Measurements from ENCODE around the gene CYP19A1. TPM values are rescaled to one million over a fixed set of nuclear protein-coding genes. Genes with fewer than 3 reads are reported as not detected.

CYP19A1 gene
- total RNA-seq, 3 donors from 2014 or later = 1.0 to 24.9 (median 6.9) TPM

DNA sequence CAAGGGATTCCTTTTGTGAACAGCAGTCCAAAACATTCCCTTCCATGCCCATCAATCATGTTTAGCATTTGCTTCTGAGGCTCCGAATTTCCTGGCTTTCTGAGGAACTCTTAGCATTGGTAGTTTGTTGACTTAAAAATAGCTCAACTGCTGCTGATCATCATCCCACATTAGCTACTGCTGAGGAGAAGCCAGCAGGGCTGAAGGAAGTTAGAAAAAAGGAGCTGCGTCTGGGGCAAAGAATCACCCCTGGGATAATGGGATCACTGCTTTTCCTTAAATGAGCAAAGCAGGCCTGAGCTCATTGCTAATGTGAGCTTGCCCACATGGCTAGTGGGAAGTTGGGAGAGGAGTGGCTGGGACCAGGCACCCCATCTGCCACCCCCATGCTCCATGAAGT is 39.8 kb downstream of the CYP19A1 start:
- no peak overlapping the region for H3K4me3 ChIP-seq
- H3K36me3 ChIP-seq = no peaks in the 10 kb centered on the region
- TF ChIP-seq, protein P1, sequence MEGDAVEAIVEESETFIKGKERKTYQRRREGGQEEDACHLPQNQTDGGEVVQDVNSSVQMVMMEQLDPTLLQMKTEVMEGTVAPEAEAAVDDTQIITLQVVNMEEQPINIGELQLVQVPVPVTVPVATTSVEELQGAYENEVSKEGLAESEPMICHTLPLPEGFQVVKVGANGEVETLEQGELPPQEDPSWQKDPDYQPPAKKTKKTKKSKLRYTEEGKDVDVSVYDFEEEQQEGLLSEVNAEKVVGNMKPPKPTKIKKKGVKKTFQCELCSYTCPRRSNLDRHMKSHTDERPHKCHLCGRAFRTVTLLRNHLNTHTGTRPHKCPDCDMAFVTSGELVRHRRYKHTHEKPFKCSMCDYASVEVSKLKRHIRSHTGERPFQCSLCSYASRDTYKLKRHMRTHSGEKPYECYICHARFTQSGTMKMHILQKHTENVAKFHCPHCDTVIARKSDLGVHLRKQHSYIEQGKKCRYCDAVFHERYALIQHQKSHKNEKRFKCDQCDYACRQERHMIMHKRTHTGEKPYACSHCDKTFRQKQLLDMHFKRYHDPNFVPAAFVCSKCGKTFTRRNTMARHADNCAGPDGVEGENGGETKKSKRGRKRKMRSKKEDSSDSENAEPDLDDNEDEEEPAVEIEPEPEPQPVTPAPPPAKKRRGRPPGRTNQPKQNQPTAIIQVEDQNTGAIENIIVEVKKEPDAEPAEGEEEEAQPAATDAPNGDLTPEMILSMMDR (IDR thresholded peaks at IDR 0.05) = no peak
- no peak for TF ChIP-seq POLR2A (IDR thresholded peaks at IDR 0.05)
- TF ChIP-seq POLR2AphosphoS5 (IDR thresholded peaks at IDR 0.05) = no peak
- DNase-seq (ENCODE audit: low spot score in 2 of 2) = no peak
- no peaks in the 10 kb centered on the region for H3K4me1 ChIP-seq
- no peaks in the 10 kb centered on the region for H3K9me3 ChIP-seq
- no peaks in the 10 kb centered on the region for H3K27me3 ChIP-seq
- H3K27ac ChIP-seq = peak overlapping the region in 1 of 2 donors; percentile 48
- intact Hi-C loops (cut with DNase I; ENCODE audit: low total_unique reads) = no loop called here

DNA sequence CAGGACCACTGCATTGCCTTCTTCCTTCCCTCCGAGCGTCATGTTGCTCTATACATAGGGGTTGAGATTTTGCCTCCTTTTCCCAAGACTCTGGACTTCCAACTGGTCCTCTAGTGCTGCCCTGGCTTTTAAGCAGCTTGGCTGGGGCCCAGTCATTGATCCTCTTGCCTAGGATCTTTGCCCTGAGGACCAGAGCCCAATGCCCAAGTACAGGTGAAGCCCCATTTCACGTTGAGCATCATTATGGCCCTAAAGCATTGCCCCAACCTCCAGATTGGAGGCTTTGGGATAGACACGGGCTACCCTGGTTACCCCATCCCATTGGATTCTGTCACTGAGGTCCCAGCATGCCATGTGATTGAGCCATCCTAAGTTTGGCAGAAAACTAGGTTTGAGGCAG is 47.7 kb downstream of the CYP19A1 start:
- DNase-seq (ENCODE audit: low spot score in 2 of 2) = no peak
- TF ChIP-seq POLR2AphosphoS5 (IDR thresholded peaks at IDR 0.05) = no peak
- TF ChIP-seq, protein P1 (IDR thresholded peaks at IDR 0.05) = no peak
- TF ChIP-seq POLR2A (IDR thresholded peaks at IDR 0.05) = no peak
- Histone ChIP-seq H3K27ac (no peak overlapping the region), H3K27me3 (no peaks in the 10 kb centered on the region), H3K9me3 (no peaks in the 10 kb centered on the region), H3K4me3 (no peak overlapping the region), H3K36me3 (no peaks in the 10 kb centered on the region), H3K4me1 (no peaks in the 10 kb centered on the region)
- intact Hi-C loops (cut with DNase I; ENCODE audit: low total_unique reads) = no loop called here

DNA sequence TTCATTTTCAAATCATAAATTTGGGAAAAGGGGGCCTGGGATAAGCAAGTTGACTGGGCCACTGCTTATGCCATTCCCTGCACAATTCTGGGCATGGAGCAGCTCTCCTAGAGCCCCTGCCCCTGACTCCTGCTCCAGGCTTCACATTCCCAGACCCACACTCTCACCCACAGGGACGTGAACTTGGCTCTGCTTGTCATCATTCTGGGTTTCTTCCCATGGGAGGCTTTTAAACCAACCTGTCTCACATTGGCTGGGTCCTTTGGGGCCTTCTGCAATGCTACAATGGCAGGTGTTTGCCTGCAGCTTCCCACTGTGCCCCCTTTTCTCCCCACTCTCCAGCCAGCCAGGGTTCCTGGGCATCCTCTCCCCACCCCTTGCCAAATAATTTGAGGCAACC is 49.1 kb downstream of the CYP19A1 start:
- intact Hi-C loops (cut with DNase I; ENCODE audit: low total_unique reads) = no loop called here
- H3K4me1 ChIP-seq = no peaks in the 10 kb centered on the region
- TF ChIP-seq POLR2AphosphoS5 (IDR thresholded peaks at IDR 0.05) = no peak
- no peak for TF ChIP-seq POLR2A (IDR thresholded peaks at IDR 0.05)
- TF ChIP-seq, protein P1 (IDR thresholded peaks at IDR 0.05) = no peak
- H3K36me3 ChIP-seq = no peaks in the 10 kb centered on the region
- DNase-seq (ENCODE audit: low spot score in 2 of 2) = no peak
- H3K27me3 ChIP-seq = no peaks in the 10 kb centered on the region
- no peak overlapping the region for H3K4me3 ChIP-seq
- no peaks in the 10 kb centered on the region for H3K9me3 ChIP-seq
- no peak overlapping the region for H3K27ac ChIP-seq

DNA sequence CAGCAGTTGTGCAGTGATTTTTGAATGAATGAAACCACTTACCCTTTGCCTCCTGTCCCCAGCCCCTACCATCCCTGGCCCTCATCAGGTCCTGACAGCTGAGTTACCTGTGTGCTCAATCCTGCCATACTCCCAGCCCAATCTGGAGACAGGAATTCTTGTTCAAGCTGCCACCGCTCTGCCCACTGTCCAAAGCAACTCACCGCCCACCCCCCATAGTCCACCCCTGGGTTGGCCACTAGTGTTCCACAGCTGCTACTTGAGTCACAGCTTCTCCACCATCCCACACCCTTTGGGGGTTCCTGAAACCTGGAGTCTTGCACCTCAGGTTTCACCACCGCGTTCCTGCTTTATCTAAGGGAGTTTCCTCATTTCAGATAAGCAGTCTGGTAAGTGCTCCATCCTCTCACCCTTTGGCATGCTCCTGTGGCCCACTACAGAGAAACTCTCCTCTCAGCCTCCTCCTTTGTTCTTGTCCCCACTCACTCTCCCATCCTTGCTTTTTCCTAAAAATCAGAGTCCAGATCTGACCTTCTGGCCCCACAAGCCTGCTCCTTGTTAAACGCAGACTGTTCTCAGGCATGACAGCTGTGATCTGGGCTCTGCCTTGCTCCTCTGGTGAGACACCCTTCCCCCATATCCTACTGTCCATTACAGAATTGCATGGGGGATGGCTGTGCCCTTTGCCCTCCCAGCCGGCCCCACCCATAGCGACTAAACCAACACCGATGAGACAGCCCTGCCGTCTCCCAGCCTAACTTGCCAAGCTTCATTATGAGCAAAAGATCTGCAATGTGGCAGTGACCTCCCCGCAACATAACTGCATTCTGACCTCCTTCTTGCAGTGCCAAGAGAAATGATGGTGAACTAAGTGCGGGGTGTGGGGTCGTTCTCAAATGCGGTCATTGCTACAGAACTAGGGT is 50.0 kb downstream of the CYP19A1 start:
- Histone ChIP-seq H3K27me3 (no peaks in the 10 kb centered on the region), H3K27ac (no peak overlapping the region), H3K9me3 (no peaks in the 10 kb centered on the region), H3K36me3 (no peaks in the 10 kb centered on the region), H3K4me1 (no peaks in the 10 kb centered on the region), H3K4me3 (no peak overlapping the region)
- DNase-seq (ENCODE audit: low spot score in 2 of 2) = no peak
- intact Hi-C loops (cut with DNase I; ENCODE audit: low total_unique reads) = no loop called here
- TF ChIP-seq, protein P1 (IDR thresholded peaks at IDR 0.05) = no peak
- TF ChIP-seq POLR2A (IDR thresholded peaks at IDR 0.05) (no peak), POLR2AphosphoS5 (IDR thresholded peaks at IDR 0.05) (no peak)

DNA sequence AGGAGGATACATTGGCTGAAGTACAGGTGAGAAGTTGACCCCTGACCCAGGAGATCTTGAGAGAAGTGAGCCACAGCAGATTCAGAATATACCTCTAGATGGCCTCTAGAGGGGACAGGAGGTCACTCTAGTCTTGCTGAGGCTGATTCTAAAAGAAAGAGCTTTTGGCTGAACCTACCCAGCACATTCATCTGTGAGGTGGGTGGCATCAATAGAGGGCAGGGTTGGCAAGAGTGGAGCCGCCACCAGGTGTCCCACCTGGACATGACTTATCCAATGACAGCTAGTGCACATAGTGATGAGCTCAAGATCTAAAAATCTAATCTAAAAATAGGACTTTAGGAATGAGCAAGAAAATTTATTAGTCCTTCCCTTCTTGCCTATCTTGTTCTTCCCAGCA is 51.6 kb downstream of the CYP19A1 start:
- H3K9me3 ChIP-seq = no peaks in the 10 kb centered on the region
- intact Hi-C loops (cut with DNase I; ENCODE audit: low total_unique reads) = no loop called here
- H3K27me3 ChIP-seq = no peaks in the 10 kb centered on the region
- no peaks in the 10 kb centered on the region for H3K4me1 ChIP-seq
- H3K36me3 ChIP-seq = no peaks in the 10 kb centered on the region
- TF ChIP-seq, protein P1 (IDR thresholded peaks at IDR 0.05) = no peak
- no peak overlapping the region for H3K27ac ChIP-seq
- no peak overlapping the region for H3K4me3 ChIP-seq
- DNase-seq (ENCODE audit: low spot score in 2 of 2) = no peak
